HG03342 (cell line): ENCODE data around the gene NODAL.

ENCODE experiments used
- ATAC-seq: cut with Tn5 transposase; IDR thresholded peaks from one replicate; pipeline ENCODE4 v1.9.1; 2021; ENCODE audit warnings: mild to moderate bottlenecking, moderate library complexity; ENCODE audit not compliant: unreplicated experiment

Gene NODAL

DNA sequence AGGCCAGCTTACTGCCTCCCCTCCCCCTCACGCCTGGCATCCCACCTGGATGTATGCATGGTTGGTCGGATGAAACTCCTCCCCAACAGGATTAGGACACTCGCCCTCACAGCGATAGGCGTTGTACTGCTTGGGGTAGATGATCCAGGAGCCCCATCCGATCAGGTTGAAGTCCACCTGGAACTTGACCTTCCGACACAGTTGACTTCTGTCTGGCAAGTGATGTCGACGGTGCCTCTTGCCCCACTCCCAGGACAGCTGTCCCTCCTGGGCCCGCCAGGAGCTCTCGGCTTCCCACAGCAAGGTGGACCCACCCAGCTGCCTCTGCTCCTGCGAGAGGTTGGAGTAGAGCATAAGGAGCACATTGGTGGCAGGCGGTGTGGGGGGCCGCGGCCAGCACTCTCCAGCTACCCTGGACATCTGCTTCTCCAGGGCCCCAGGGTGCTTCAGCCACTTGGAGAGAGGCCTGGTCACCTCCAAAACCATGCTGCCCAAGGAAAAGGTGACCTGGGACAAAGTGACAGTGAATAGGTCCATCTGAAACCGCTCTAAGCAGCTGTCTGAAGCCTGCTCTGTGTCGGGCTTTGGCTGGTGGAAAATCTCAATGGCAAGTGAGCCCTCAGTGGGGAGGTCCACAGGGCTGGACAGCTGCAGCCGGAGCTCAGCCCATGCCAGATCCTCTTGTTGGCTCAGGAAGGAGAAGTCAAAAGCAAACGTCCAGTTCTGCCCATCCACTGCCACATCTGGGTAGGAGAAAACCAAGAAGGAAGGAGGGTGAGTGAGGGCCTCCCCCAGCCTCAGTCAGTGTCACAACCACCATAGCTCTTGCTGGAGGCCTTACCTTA is 6.0 kb downstream of the NODAL start:
- no peak for ATAC-seq

DNA sequence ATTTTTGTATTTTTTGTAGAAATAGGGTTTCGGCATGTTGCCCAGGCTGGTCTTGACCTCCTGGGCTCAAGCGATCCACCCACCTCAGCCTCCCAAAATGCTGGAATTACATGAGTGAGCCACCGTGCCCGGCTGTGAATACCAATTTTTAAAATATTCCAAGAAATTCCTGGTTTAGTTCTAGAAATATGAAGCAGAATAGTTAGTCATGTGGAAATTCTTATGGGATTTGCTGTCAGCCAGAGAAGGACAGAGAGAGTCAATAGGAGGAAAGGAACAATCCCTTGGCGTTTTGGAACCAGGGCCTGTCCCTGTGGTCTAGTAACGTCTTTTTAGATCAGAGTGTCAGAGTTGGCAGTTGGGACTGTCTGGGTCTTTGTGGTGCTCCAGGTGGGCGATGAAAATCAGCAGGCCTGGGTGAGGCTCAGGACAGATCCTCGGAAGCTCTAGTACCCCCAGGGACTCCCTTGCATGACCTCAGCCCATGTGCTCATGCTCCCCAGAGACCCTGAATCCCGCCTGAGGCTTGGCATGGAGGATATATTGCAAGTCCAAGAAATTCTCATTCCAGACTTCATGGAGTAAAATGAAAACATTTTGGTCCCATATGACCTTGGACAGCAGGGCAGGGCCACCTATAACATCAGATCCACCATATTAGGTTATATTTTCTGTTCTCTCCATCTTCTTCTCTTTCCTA is 7.8 kb downstream of the NODAL start:
- ATAC-seq, result no peak

DNA sequence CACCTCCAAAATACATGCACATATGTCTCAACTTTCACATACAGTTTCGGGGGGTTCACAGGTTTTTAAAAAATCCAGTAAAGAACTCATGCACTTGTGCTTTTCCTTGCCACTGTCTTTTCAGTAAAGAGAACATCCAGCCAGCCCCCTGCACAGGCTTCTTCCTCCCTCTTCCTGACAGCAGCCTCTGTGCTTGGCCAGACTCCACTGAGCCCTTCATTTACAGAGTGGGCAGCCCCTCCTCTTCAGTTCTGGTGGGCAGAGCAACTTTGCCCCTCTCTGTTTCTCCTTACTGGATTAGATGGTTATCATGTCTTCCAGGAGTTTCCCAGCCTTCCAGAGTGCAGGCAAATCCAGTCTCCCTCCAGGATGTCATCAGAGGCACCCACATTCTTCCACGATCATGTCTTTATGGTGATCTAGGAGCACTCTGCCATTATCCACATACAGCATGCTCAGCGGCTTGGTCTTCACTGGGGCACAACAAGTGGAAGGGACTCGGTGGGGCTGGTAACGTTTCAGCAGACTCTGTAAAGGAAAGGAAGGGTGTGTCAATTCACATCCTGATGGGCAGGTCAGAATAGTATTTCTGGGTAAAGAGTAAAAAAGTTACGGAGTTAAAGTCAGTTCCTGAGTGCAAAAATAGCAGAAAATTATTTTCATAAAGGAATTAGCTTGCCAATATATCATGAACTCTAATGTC is 8.8 kb downstream of the NODAL start:
- ATAC-seq, result no peak

DNA sequence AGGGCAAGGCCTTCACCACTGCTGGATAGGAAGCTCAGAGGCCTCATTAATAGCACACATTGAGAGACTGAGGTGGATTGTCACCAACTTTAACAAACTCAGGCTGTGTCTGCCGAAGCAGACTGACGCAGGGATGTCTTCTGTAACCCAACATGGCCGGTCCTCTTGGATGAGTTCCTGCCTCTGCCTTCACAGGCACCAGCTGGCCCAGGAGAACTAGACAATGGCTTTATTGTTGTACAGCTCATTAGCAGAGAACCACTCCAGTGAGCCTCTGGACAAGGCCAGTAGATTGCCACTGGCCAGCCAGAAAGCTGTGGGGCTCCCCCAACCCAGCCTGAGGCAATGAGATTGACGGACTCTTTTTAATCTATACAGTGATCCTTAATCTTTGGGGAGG is 9.4 kb downstream of the NODAL start:
- ATAC-seq, result no peak

DNA sequence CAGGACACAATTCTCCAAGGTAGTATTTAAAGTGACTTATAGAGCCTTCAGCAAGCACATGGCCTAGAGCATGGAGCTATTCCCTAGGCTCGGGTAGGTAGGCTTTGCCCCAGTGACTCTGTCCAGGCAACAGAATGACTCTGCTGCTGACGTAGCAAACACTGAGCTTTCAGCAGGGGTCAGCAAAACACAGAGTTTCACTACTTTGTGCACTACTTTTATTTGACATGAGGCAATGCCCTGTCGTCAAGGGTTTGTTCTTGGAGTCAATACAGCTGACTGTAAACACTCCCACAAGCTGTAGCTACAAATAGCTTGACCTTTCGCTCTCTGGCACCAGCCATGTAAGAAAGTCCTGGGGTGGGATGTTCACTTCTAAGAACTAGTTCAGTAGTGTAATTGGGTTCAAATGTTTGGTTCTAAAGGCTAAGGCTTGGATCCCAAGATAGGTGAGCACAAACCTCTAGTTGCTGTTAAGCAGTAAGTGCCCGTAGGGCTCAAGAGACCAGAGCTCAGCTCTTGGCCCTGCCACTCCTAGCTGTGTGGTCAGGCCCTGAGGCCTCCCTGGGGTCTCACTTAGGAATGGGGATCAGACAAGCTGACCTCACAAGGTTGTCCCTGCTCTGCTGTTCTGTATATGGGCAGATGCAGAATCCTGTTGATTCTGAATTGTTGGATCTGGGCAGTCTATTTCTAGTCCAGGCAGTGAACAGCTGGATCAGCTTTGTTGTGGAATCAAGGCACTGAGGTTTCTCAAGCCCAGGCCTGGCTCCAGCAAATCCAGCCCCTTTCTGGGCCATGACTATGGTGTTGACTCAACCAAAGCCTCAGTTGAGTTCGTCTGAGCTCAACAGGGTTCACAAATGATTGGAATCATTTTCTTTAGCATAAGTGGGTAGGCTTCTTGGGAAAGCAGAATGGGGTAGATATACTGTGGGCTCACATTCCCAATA is 10.7 kb downstream of the NODAL start:
- ATAC-seq, result no peak

- ATAC-seq, result no peak
Measured at GRCh38 chr10:70426823-70427222, 14.7 kb downstream of the NODAL start.

DNA sequence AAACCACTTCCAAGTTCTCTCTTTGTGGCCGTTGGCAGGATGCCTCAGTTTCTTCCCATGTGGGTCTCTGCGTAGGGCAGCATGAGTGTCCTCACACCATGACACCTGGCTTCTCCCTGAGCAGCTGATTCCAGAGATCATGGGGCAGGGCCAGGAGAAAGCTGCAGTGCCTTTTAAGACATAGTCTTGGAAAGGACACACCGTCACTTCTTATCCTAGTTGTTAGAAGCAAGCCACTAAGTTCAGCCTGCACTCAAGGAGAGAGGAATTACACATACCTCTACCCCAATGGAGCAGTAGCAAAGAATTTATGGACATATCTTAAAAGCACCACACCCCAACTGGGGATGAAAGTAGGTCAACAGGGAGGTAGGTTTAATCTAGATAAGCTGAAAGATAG is 16.4 kb downstream of the NODAL start:
- ATAC-seq, result no peak

GRCh38 chr10:70424320-70424719 is 17.2 kb downstream of the NODAL start:
- no peak for ATAC-seq

DNA sequence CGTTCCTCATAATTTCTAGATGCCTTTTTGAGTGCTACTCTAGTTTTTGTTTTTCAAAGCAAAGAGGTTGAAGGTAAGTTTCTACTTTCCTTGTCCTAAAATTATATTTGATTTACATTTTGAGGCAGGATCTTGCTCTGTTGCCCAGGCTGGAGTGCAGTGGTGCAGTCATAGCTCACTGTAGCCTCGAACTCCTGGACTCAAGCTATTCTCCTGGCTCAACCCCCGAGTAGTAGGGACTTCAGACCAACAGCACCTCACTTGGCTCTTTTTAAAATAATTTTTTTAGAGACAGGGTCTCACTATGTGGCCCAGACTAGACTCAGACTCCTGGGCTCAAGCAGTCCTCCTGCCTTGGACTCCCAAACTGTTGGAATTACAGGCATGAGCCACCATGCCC is 22.8 kb downstream of the NODAL start:
- ATAC-seq, result no peak

- no peak for ATAC-seq
Measured at GRCh38 chr10:70418229-70418628, 23.3 kb downstream of the NODAL start.

DNA sequence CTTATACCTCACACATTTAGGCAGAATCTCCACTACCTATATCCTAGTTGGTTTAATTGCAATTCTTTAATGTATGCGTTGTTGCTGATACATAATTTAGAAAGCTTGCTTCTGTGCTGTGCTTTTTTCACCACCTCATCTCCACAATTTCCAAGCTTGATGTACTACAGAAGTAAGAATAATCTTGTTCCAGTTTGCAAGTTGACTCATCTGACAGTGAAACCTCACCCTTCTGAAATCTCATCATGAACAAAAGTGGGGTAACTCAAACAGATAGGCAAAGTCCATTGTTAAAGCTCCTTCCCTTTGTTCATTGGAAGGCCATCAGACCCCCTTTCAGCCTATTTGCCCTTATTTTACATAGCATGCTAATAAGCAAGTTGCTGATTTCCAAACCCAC is 23.9 kb downstream of the NODAL start:
- ATAC-seq, result no peak

- ATAC-seq, result no peak
Measured at GRCh38 chr10:70412356-70412755, 29.1 kb downstream of the NODAL start.

- ATAC-seq, result no peak
Measured at GRCh38 chr10:70410608-70411007, 30.9 kb downstream of the NODAL start.

- ATAC-seq, result no peak
Measured at GRCh38 chr10:70409772-70410171, 31.7 kb downstream of the NODAL start.

DNA sequence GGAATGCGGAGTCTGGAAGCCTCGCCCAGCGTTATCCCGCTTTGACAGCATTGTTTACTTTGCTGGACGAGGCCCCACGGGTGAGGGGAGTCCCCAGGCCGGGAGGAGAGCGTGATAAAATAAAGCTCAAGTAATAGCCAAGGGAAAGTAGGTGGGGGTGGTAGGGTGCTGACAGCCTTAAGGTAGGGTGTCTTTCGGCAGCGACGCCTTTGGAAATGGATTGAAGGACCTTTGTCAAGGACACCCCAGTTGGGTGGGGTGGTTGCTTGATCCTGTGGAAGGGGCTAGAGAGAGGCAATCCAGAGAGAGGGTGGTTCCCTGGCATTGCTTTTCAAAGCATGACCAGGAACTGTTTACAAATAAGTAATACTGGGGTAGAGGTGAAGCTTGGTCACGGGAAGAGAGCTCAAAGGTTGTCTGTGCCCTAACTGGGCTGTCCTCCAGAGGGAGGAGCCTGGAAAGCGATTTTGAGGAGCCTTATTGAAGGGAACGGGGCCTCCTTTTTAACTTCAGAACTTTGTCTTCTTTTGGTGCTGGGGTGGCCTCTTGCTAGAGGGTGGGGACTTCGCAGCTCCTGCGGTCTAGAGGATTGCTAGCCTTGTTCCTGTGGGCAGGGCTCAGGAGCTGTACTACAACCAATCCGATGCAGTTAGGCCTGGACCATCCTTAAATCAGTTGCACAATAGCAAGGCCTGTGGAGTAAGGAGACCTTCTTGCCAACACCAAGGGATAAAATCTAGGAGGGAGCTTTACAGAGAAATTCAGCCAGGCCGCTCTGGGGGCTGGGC is 36.2 kb downstream of the NODAL start:
- no peak for ATAC-seq

DNA sequence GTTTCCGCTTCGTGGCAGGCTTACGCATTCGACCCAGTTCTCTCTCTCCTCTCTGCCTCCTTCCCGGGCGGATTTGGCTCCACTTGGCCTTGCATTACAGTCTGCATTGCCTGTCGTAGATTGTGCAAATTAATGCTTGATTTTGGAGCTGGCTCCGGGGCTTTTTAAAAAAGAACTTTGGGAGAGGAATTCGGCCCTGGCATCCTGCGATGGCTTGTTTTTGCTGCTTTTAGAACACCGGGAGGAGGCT is 36.8 kb downstream of the NODAL start:
- no peak for ATAC-seq

DNA sequence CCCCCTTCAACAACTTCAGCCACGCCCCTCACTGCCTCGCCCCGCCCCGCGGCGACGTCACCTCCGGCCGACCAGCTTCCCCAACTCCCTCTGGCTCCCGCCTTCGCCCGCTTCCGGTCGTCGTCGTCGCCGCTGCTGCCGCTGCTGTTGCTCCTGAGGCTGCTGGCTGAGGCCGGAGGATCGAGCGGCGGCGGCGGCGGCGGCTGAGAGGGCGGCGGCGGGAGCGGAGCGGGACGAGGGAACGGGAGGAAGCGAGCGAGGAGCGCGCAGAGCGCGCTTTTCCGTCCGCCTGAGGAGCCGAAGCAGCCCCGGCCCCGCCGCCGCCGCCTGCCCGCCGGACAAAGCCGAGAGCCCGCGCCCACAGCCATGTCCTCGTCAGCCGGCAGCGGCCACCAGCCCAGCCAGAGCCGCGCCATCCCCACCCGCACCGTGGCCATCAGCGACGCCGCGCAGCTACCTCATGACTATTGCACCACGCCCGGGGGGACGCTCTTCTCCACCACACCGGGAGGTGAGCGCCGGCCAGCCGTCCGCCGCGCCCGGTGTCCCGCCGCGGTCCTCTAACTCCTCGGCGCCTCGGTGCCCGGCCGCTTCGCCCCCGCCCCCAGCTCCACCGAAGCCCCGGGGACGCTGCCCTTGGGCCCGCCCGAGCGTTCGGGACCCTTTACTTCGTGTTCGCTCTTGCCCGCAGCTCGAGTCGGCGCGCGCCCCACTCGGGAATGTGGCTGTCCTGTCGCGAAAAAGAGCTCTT is 37.3 kb downstream of the NODAL start, which contains the start of gene EIF4EBP2:
Gene EIF4EBP2, plus strand, starts transcription at position 110 of the 751 bp plus-strand sequence. Its CDS starts 257 bp downstream, at position 367.
- ATAC-seq, result peak; percentile 84

GRCh38 chr10:70403483-70404035 is 37.9 kb downstream of the NODAL start:
- ATAC-seq, result no peak

DNA sequence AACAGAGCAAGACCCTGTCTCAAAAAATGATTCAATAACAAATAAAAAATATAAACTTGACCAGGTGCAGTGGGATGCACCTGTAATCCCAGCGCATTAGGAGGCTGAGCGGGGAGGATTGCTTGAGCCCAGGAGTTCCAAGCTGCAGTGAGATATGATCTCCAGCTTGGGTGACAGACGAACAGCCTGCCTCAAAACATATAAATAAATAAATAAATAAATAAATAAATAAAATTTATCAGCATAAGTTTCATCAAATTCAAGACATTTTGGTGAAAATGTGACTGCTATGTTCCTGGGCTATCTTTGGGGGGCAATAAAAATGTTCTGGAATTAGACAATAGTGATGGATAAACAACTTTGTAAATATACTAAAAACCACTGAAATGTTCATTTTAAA is 42.3 kb downstream of the NODAL start:
- ATAC-seq, result no peak
